ENCODE measurements around the gene MRPL53. TPM values are rescaled to one million over a fixed set of nuclear protein-coding genes. Genes with fewer than 3 reads are reported as not detected.

Gene MRPL53
- total and polyA plus RNA-seq, 2 of the 13 experiments (the other 11 are each of a cell fraction or from before 2014, with no cell fraction given), result 34.3 to 51.9 TPM

DNA sequence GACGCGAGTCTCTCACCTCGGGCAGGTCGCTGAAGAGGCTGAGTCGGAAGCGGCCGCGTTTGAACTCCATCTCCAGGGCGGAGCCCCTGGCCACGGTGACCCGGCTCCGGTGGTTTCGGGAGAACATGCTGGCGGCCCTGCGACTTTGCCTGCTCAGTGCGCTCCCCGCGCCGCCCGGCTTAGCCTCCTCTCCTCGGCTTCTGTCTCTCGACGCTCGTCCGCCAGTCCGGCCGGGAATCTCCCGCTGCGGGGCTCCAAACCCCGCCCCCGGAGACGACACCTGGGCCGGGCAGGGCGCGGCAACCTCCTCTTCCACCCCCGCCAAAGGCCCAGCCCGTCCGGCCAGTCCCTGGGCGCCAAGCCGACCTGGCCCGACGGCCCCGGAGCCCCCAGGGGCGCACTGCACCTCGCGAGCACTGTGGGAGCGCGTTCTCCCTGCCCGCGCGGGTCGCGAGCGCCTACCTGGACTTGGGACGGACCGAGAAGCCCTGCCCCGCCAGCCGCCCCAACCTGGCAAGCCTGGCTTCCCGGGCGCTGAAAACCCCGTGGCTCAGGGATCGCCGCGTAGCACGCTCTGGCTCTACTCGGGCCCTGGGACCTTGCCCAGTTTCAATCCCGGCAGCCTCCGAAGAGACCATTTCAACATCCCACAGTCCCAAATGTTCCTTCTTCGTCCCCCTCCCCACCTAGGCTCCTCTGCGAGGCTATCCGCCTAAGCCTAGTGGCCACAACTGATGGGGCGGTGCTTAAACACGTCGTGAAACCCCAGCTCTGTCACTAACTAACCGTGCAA lies 30.6 kb downstream of the MRPL53 start, which contains the start of gene RTKN (continued):
- no peak for TF ChIP-seq ZNF460 (CRISPR knock-in tag; IDR thresholded peaks at IDR 0.05; ENCODE audit: borderline replicate concordance)
- TF ChIP-seq ZNF83 (CRISPR knock-in tag; IDR thresholded peaks at IDR 0.05; ENCODE audit: borderline replicate concordance), result peak; percentile 72; the same call in 1 of the 2 replicates
- no peak for TF ChIP-seq ATF1 (CRISPR knock-in tag; IDR thresholded peaks at IDR 0.05)
- no peak for TF ChIP-seq HDAC6 (IDR thresholded peaks at IDR 0.05; ENCODE audit: low read depth, low read length)
- no peak for TF ChIP-seq ZNF75D (CRISPR knock-in tag; IDR thresholded peaks at IDR 0.05; ENCODE audit: borderline replicate concordance)
- TF ChIP-seq FOXA3 (CRISPR knock-in tag; IDR thresholded peaks at IDR 0.05), result peak; percentile 67; the same call in 1 of the 2 replicates
- TF ChIP-seq ELF4 (CRISPR knock-in tag; IDR thresholded peaks at IDR 0.05; ENCODE audit: borderline replicate concordance), result peak; percentile 55; the same call in 1 of the 2 replicates
- TF ChIP-seq ZNF326 (CRISPR knock-in tag; IDR thresholded peaks at IDR 0.05; ENCODE audit: borderline replicate concordance), result no peak; the same call in 1 of the 2 replicates
- TF ChIP-seq, protein P1, sequence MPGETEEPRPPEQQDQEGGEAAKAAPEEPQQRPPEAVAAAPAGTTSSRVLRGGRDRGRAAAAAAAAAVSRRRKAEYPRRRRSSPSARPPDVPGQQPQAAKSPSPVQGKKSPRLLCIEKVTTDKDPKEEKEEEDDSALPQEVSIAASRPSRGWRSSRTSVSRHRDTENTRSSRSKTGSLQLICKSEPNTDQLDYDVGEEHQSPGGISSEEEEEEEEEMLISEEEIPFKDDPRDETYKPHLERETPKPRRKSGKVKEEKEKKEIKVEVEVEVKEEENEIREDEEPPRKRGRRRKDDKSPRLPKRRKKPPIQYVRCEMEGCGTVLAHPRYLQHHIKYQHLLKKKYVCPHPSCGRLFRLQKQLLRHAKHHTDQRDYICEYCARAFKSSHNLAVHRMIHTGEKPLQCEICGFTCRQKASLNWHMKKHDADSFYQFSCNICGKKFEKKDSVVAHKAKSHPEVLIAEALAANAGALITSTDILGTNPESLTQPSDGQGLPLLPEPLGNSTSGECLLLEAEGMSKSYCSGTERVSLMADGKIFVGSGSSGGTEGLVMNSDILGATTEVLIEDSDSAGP (CRISPR knock-in tag; IDR thresholded peaks at IDR 0.05; ENCODE audit: borderline replicate concordance), result peak; percentile 90; the same call in 1 of the 2 replicates
- TF ChIP-seq ZNF12 (CRISPR knock-in tag; IDR thresholded peaks at IDR 0.05), result 0 out of 2 replicates have a peak, but pooled peaks have one; percentile 61
- peak; percentile 16; the same call in 1 of the 2 replicates for TF ChIP-seq RFXANK (CRISPR knock-in tag; IDR thresholded peaks at IDR 0.05)
- no peak; the same call in 1 of the 2 replicates for TF ChIP-seq ZNF513 (CRISPR knock-in tag; conservative IDR thresholded peaks at IDR 0.05)
- 0 out of 2 replicates have a peak, but pooled peaks have one; percentile 53 for TF ChIP-seq BRF2 (CRISPR knock-in tag; IDR thresholded peaks at IDR 0.05)
- TF ChIP-seq ATM (IDR thresholded peaks at IDR 0.05; ENCODE audit: borderline replicate concordance), result no peak
- 0 out of 2 replicates have a peak, but pooled peaks have one; percentile 2 for TF ChIP-seq THYN1 (CRISPR knock-in tag; IDR thresholded peaks at IDR 0.05; ENCODE audit: borderline replicate concordance, low read depth)
- no peak; the same call in 1 of the 2 replicates for TF ChIP-seq ZNF234 (CRISPR knock-in tag; conservative IDR thresholded peaks at IDR 0.05)
- TF ChIP-seq KDM6A (CRISPR knock-in tag; IDR thresholded peaks at IDR 0.05; ENCODE audit: low read depth), result 0 out of 2 replicates have a peak, but pooled peaks have one; percentile 16
- peak in 1 of 2 experiments; percentile 84 for TF ChIP-seq HMGXB4 (CRISPR knock-in tag; IDR thresholded peaks at IDR 0.05; ENCODE audit: borderline replicate concordance in 1 of 2, low read depth in 1 of 2)
- no peak for TF ChIP-seq JDP2 (CRISPR knock-in tag; IDR thresholded peaks at IDR 0.05; ENCODE audit: borderline replicate concordance)
- TF ChIP-seq HOXA7 (CRISPR knock-in tag; IDR thresholded peaks at IDR 0.05), result no peak

Measured in HepG2 (cell line).